ENCODE measurements around the gene FCRL6.

The FCRL6 gene

DNA sequence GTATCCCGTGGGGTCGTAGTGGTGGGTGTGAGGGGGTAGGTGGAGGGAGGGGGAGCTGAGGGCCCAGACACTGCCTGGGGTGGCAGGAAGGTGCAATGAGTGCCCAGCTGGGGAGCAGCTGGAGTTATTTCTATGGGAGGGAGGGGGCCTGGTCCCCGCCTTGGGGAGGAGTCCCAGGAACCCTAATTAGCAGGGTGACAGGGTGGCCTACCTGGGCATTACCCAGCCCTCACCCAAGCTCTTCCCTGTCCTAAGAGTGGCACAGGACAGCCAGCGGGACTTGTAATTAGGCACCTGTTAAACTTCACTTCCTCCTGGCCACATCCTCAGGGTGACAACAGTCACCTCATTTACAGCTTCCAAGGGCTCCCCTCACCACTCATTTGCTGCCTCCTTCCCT lies 60.4 kb downstream of the FCRL6 start, which contains the start of gene VSIG8:
Gene VSIG8 (minus strand): TSS at position 101 of the 400 bp plus-strand sequence. CDS start 136 bp downstream, outside the sequence.
- no peak for DNase-seq (ENCODE audit: low spot score)

GRCh38 chr1:159864262-159864661 lies 62.1 kb downstream of the FCRL6 start:
- no peak for DNase-seq (ENCODE audit: low spot score)

All from AG08395 (cell line).